Umbilical cord (tissue), 2 donors: ENCODE data around the gene SYT8. TPM values are rescaled to one million over a fixed set of nuclear protein-coding genes. Genes with fewer than 3 reads are reported as not detected.
"Not testable (repeated sequence)": the region's sequence is repeated elsewhere in the genome, so short reads cannot be mapped to it uniquely, and the experiment has no call there.

ENCODE experiments used
- DNase-seq: peaks from one replicate; pipeline ENCODE4 v3.0.0-alpha.2; 2015; ENCODE audit warnings: low spot score
- total RNA-seq: library from RNA; depleted of rRNA; stranded (reverse); fragments of >200 nt; gene quantifications from one replicate; pipeline ENCODE4 v1.2.3, GENCODE V29; 2014; ENCODE audit warnings: low replicate concordance; ENCODE audit not compliant: insufficient read depth

Gene SYT8
- total RNA-seq, 1 donor from 2014 or later = 11.1 TPM

GRCh38 chr11:1886551-1886950 is 51.8 kb downstream of the SYT8 start:
- not testable (repeated sequence) for DNase-seq

Other genes starting within 250 kb of the SYT8 start
- not detected for gene KRTAP5-1, start 249.7 kb upstream of the SYT8 start, total RNA-seq
- not detected for gene KRTAP5-2, start 236.7 kb upstream of the SYT8 start, total RNA-seq
- not detected for gene KRTAP5-3, start 226.5 kb upstream of the SYT8 start, total RNA-seq
- not detected for gene KRTAP5-4, start 212.9 kb upstream of the SYT8 start, total RNA-seq
- gene KRTAP5-5, start 205.2 kb upstream of the SYT8 start, total RNA-seq = not detected
- gene KRTAP5-6, start 137.8 kb upstream of the SYT8 start, total RNA-seq = not detected
- gene IFITM10, start 84.4 kb upstream of the SYT8 start, total RNA-seq = not detected
- gene CTSD, start 71.1 kb upstream of the SYT8 start, total RNA-seq = 64.8 TPM
- not detected for gene TNNI2, start 4.0 kb downstream of the SYT8 start, total RNA-seq
- 85.5 TPM for gene LSP1, start 18.1 kb downstream of the SYT8 start, total RNA-seq
- gene PRR33, start 56.9 kb downstream of the SYT8 start, total RNA-seq = not detected
- 89.1 TPM for gene TNNT3, start 84.7 kb downstream of the SYT8 start, total RNA-seq
- gene MRPL23, start 112.3 kb downstream of the SYT8 start, total RNA-seq = 28.6 TPM
- 30,713 TPM for gene H19, start 162.9 kb downstream of the SYT8 start, total RNA-seq